ENCODE measurements around the gene AKAP5.

AKAP5 gene, protein sequence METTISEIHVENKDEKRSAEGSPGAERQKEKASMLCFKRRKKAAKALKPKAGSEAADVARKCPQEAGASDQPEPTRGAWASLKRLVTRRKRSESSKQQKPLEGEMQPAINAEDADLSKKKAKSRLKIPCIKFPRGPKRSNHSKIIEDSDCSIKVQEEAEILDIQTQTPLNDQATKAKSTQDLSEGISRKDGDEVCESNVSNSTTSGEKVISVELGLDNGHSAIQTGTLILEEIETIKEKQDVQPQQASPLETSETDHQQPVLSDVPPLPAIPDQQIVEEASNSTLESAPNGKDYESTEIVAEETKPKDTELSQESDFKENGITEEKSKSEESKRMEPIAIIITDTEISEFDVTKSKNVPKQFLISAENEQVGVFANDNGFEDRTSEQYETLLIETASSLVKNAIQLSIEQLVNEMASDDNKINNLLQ

DNA sequence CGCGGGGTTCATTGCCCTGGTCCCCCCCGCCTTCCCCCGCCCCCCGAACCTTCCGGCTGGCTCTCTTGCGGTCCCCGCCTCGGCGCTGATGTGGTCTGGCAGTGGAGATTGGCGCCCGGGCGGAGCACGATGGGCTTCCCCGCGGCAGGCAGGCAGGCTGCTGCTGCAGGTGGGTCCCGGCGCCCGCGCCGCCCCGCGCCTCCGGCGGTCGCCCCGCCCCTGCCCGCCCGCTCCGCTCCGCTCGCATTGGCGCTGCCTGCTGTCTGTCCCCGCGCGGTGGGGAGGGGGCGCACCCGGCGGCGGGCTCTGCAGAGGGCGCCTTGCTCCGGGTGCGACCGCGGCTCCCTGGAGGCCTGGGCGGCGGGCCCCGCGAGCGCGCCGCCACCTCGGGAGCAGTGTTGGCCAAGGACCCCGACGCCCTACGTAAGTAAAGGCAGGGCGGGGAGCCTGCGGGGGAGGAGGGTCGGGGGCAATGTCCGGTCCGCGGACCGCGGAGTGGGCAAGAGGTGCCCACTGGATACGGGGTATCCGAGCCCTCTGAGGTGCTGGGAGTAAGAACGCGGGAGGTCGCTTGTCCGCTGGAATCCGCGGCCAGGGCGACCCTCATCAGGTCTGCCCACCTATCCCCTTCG, at the start of gene AKAP5:
Gene AKAP5, plus strand, starts transcription at position 309 of the 632 bp plus-strand sequence. CDS start 2,896 bp downstream, outside the sequence.
- DNase-seq: peak; percentile 81

DNA sequence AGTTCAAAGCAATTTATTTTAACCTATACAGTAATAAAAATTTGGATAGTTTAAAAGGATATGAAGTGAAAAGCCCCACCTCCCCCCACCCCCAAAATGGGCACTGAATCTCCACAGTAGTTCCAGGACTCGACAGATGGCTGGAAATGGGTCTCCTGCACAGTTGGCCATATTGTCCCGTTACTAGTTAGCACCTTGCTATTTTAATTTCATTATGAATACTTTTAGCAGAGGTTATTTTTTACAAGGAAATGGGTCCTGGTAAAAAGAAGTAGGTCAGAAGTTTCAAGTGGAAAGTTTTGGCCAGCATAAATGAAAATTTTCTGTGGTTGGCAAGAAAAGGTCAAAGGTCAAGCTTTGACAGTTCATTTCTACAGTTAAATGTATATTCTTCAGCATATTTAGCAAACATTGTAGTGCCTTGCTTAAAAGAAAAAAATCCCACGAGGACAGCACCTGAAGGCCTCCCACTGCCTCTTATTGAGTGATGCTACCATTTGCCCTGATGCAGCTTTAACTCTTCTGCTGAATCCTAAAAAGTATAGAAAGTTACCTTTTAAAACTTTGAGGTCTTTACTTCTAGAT, 48.9 kb upstream of the AKAP5 start:
- DNase-seq: no peak

DNA sequence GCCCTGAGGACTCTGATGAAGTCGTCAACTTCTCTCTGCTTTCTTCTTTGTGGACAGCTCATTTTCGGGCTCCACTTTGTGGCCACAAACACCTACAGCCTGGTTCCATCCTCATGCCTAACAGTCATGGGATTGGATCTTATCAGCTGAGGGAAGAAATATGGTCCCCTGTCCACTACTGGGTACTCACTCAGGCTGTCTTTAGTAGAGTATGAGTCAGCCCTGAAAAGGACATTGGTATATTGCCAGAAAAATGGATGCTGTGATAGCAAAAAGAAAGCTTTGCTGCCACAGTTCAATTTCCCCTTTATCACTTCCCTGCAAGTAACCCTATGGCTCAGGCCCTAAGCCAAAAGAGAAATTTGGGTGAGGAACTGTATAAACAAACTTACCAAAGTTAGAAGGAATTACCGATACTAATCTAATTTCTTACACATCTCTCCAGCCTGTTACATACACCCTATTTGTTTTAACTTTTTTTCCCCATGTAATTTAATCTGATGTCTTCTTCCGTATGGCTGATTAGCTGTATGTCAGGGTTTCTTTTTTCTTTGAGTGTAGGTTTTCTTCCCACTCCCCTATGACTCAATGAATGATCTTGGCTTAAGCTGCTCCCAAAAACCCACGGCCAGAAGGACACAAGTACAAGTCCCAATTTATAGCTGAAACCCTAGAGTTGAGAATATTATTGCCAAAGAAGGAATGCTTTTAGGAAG, 48.1 kb upstream of the AKAP5 start:
- DNase-seq: no peak

DNA sequence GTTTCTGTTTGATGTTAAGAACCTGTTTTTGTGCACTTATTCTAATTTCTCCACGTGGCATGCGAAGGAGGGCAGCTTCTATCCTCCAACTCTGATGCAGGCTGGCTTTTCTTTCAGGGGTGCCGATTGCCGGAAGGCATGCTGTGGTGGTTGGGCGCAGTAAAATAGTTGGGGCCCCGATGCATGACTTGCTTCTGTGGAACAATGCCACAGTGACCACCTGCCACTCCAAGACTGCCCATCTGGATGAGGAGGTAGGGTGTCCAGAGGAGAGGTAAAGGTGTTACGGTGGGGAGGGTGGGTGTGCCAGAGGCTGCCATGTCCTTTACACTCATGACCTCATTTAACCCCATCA, 47.6 kb upstream of the AKAP5 start:
- no peak for DNase-seq

DNA sequence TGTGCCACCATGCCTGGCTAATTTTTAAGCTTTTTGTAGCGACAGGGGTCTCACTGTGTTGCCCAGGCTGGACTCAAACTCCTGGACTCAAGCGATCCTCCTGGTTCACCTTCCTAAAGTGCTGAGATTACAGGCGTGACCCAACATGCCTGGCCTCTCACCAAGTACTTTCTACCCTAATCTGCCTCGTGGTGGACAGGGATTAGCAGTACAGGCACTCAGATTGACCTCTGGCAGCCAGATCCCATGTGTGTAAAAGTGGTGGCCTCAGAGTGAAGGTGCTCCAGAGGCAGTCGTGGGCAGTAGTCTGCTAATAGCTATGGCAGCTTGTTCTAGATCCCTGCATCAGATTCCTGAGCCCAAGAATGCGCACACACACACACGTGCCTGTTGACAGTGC, 46.3 kb upstream of the AKAP5 start:
- DNase-seq: no peak

DNA sequence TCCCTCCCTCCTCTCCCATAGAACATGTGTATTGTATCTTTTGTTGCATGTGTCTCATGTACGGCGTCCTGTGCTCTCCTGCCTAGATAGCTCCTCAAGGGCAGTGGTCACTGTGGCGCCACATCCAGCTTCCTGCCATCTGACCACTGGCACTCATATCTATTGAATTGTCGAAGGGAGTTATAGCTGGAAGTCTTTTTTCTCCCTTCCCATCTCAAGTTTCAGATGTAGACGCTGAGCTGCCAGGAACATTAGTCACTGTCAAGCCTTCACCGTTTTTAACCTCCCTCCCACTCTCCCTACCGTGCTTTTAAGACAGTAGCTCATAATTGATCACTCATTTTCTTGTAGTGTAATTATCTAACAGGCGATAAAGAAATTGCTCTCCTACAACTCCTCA, 44.1 kb upstream of the AKAP5 start:
- DNase-seq: no peak

DNA sequence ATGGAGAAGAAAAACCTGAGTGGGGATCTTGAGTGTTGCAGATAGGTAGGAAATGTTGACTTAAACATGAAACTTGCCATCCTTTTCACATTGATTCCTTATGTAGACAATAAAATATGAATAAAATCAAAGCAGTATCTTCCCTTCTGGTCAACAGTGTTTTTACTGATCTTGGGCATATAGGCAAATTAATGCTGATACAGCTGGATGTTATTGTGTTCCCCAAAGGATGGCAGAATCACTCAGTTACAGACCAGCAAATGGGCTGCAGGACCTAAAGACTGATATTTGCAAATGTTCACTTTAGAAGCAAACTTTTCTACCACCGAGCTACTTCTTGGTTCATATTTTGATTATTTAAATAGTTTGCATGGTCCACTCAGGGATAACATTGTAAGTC, 43.3 kb upstream of the AKAP5 start:
- no peak for DNase-seq

DNA sequence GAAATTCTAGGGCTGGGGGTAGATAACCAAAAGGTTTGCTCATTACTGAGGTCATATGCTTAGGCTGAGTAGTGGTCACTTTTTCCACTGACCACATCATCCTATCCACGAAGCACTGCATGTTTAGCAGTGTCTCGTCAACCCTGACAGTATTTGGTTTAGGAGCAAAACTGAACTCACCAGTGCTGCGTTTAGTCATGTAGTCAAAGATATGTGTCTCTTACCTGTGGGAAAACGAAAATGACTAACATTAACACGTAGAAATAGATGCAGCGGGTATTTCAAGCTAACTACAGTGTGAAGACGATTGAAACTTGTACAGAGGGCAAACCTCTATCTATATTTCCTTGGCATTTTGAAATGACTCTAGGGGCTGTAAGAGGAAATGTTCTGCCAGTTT, 42.5 kb upstream of the AKAP5 start:
- DNase-seq: no peak

DNA sequence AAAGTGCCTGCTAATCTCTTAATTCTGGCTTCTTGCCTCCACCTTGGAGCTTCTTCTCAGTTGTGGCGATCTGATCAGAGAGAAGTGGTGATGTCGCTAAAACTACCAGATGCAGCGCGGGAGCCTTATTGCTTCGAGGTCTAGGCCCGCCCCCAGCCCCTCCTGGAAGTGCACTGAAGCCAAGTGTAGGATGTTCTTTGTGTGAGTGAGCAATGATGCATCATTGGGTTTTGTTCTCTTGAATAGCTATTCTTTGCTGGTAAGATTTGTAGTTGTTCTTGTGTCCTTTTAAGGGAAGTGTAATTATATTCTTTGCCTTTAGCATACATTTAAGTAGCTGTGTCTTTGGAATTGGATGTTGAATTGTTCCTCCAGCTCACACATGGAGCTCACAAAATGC, 41.3 kb upstream of the AKAP5 start:
- no peak for DNase-seq

DNA sequence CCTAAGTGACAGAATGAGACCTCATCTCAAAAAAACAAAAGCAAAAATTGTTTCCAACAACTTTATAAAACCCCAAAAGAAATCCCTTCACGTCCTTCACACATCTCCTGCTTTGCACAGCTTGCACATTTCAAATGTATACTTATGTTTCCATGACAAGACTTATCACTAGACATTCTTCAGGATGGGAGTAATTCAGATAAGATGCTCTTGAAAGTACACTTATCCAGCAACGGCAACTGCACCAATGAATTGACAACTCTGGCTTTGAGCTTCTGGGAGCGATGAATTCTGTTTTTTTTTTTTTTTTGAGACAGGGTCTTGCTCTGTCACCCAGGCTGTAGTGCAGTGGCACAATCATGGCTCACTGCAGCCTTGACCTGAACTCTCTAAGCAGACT, 30.8 kb upstream of the AKAP5 start:
- no peak for DNase-seq

DNA sequence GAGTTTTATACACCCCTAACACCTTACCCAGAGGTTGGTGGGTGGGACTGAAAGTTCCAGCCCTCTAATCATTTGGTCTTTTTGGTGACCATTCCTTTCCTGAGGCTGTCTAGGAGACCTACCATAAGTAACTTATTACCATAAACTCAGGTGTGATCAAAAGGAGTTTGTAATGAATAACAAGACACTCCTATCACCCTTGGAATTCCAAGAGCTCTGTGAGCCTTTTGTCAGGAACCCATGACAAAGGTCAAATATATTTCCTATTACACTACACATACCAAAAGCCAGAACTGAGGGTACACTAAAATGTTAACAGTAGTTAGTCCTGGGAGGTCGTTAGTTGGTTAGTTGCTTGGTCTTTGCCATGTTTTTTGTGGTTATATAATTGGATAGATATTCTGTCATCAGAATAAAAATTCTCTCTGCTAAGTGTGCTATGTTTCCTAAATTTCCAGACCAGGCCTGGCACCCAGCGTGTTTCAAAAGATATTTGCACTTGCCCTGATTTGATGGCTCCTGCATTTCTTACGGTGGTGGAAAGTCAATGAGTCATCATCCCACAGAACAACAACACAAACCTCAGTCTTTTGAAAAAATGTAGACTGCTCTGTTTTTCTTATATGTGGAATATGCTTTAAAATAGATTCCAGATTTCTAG, 27.0 kb upstream of the AKAP5 start:
- no peak for DNase-seq

DNA sequence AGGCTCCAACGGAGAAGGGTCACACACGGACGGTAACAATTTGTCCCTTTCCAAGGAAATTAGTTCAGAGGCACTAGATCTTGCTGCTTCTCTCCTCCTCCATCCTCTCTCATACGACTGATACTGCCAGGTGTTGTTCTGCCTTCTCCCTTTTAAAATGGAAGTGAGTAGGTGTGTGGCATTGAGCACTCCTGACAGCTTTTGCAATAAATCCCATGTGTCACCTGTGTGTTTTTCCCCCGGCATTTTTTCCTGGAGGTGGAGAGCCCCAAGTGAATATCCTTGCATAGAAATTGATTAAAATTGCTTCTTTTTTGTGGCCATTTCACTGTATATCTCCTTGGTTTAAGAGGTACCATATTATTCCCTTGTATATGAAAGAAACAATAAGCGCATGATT, 26.2 kb upstream of the AKAP5 start:
- DNase-seq: no peak

DNA sequence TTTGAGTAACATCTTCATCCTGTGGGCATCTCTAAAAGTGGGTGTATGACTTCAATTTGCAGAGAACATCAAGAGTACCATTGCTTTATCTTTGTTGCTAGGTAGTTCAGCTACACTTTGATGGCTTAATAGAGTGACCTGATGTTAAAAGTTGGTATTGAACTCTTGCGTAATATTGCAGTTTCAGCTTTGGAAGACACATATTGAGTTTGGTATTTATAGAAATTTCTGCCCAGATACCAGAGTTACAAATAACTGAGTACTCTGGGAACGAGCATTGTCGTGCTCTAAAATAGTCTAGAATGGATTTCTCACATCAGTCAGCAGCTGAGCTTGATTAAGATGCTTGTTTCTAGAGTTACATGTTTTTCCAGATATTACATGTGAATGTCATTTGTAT, 24.8 kb upstream of the AKAP5 start:
- DNase-seq: no peak

DNA sequence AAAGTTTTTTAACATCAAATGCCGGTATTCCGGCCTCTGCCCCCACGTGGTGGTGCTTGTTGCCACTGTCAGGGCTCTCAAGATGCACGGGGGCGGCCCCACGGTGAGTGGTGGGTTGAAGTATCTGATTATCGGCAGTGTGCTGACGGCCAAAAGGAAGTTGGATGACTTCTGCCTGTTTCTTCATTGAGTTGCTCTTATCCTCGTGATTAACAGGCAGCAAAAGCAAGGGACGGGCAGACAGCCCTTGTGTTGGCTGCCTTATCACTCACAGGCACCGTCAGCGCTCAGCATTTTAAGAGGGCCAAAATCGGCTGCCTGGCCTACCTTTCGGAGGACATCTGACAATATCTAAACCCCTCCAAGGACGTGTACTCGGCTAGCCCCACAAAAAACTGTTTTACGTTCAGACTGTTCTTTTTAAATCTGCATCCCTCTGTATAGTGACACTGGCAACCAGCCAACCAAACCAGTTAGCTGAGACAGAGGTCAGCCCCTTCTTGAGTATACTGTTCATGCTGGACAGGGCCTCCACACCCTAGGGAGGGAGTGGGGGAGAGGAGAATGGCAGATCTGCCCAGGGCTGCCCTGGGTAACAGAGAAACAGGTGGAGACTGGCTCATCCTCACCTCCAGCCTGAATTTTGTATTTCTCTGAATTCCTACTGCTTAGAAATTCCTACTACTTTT, 22.9 kb upstream of the AKAP5 start:
- no peak for DNase-seq

DNA sequence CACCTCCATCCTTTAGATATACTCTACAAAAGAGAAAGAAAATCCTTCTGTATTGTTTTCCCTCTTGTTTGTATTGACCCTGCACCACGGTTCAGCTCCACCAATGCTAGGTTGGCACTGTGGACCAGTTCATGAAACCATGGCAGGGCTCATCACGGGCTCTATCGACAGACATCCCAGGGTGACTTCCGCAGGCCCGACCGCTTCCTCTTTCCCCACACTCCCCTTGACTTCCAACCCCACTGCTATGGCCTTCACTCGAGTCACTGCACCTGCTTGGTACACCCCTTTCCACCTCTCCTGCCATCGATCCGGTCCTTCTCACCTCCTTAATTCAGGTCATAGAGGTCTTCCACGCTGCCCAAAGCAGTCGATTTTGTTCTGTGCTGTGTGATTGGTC, 21.2 kb upstream of the AKAP5 start:
- no peak for DNase-seq

DNA sequence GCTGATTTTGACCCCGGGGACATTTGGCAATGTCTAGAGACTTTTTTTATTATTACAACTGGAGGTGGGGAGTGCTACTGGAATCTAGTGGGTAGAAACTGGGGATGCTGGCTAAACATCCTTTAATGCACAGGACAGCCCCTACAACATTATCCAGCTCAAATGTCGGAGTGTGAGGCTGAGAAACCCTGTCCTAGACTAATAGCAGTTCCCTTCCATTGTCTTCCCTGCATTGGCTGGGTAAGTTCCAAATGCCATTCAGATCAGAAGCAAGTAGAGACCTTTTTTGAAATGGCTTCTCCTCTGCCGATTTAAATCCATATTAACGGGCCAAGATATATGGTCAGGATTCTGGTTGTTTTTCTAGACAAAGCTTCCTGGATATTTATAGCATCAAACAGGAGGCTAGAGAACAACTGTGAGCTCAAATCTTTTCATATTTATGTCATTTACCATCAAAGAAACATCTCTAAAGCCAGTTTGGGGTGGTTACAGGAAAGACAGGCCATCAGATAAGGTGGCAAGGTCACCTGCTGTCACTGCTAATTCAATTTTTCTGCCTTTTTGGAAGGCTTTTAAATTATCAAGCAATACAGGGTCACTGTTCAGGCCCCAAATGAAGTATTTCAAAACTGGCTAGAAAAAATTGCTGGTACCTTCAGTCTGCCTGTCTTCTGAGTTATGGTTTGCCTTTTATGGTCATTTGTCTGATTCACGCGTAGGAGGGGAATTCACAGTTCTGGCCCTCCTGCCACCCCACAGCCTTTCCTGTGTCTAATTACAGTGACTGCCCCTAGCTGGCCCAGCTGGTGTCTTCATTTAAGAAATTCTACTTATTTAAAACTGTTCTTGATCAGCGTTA, 20.1 kb upstream of the AKAP5 start:
- no peak for DNase-seq

DNA sequence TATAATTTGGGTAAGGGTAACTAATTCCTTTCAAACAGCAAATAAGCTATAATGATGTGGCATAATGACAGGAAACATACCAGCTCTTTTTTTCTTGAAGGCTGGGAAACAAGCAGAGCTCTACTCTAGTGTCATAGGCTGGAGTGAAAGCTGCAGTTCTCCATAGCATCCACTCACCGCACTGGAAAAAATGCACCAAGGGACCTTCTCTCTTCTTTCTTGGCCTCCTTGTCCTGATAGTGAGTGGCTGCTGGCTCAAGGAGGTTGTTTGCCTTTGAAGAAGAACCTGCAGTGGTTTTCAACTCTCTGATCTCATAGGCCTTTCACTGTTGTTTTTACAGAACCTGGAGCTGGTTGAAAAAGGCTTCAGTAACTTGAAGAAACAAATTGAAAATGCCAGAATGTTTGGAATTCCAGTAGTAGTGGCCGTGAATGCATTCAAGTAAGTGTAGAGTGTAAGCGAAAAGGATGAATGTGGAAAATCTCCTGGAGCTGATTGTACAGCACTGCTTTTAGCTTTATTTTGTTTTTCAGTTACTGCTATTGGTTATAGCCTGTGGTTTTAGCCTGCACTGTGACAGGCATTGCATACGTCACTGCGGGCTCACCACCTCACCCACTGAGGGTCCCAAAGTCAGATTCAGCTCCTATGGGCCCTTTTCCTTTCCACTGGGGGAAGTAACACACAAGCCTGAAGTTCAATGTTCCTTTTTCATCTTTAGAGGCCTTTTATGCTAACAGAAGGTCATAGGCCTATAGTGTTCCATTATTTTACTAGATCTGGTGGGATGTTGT, 17.2 kb upstream of the AKAP5 start:
- no peak for DNase-seq

DNA sequence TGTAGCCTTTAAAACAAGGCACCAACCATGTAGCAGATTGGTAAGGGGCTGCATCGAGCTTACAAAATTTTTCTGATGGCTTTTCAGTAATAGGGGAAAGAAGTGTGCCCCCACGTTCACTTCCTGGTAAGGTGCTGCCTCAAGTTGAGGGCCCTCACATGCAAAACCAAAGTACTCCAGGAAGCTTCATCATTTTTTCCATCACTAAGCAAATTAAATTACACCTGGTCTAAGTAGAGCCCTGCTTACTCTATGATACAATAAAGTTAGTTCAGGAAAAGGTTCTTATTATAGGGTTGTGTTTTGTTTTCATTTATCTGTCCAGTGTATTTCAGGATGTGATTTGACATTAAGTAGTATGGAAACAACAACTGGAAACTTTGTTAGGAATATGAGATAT, 15.0 kb upstream of the AKAP5 start:
- DNase-seq: no peak

DNA sequence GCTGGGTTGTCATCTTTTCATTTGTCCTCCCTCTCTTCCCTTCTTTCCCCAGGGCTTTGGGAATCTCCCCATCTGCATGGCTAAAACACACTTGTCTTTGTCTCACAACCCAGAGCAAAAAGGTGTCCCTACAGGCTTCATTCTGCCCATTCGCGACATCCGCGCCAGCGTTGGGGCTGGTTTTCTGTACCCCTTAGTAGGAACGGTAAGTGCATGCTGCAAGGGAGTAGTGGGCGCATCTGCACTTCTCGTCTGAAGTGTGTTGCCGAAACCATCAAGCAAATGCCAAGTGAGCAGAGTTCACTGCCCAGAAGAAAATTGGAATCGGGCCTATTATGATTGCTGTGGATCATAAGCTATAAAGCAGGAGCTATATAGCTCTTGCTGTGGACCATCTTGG, 10.6 kb upstream of the AKAP5 start:
- no peak for DNase-seq

DNA sequence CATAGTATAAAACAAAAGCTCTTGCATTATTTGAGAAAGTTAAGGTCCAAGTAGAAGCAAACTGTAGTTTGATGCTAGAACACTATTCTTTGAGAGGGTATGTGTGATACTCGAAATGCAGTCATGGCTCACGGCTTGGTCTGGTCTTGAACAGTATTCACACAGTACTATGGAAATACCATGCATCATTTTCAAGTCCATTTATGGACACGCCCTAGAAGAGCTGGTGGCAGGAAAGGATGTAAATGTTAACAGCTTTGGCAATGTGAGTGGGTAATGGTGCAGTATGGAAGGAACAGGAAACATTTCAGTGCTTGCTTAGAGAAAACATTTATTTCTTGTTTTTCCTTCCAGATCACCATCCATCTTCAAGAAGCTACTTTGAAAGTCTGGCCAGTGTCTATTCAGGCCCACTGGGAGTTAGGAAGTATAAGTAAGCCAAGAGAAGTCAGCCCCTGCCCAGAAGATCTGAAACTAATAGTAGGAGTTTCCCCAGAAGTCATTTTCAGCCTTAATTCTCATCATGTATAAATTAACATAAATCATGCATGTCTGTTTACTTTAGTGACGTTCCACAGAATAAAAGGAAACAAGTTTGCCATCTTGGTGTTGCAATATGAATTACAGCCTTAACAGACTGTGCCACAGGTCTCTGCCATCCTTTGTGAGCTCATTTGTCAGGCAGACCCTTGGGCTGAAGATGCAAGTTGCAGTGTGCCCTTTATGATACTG, 5.7 kb upstream of the AKAP5 start:
- DNase-seq: no peak
